ENCODE data around the gene C22orf15. TPM values are rescaled to one million over a fixed set of nuclear protein-coding genes. Genes with fewer than 3 reads are reported as not detected.

Gene C22orf15
- total and polyA plus RNA-seq, 2 donors (not counting 3 experiments of a cell fraction or from before 2014, with no cell fraction given): 0.86 TPM; not detected in 1

- Histone ChIP-seq H3K4me3 (replicated peaks in 1 of 3; ENCODE audit: insufficient read depth in 1 of 3, low read depth in 1 of 3, low read length in 3 of 3) (no peak overlapping the region), H3K27ac (ENCODE audit: insufficient read depth, low read depth, low read length) (no peak overlapping the region)
Measured at GRCh38 chr22:23774922-23775436, 12.2 kb downstream of the C22orf15 start.

GRCh38 chr22:23775779-23776375 is 13.1 kb downstream of the C22orf15 start:
- POLR2A ChIA-PET: no interaction called here

More at GRCh38 chr22:23774922-23775436, 12.2 kb downstream of the C22orf15 start:
- POLR2A ChIA-PET: no interaction called here
- no peak for TF ChIP-seq MAX (IDR thresholded peaks at IDR 0.05; ENCODE audit: insufficient read depth, insufficient read length)
- TF ChIP-seq FOS (IDR thresholded peaks at IDR 0.05; ENCODE audit: borderline replicate concordance, insufficient read depth, low read length): no peak
- H3K27me3 ChIP-seq (ENCODE audit: control insufficient read depth in 2 of 2, insufficient read depth in 2 of 2, low read length in 2 of 2): no peaks in the 10 kb centered on the region
- no peak overlapping the region for H3K4me2 ChIP-seq (ENCODE audit: insufficient read depth, low read length)
- H3K9me3 ChIP-seq (replicated peaks; ENCODE audit: control insufficient read depth, insufficient read depth, low read length): no peaks in the 10 kb centered on the region
- H3K9ac ChIP-seq (replicated peaks; ENCODE audit: extremely low read depth, insufficient read depth, low read length): no peak overlapping the region
- no TSS peak for BruUV-seq (replicated peaks)
- dilution Hi-C loops (cut with MboI; ENCODE audit: extremely low pct_ligation_motif_present, low sequenced_read_pairs): no loop called here
- peaks cover 9% of the 10 kb centered on the region for H3K4me1 ChIP-seq (ENCODE audit: control insufficient read depth, extremely low read depth, insufficient read depth, low read length)
- no peak for DNase-seq (ENCODE audit: low read depth, low spot score)
- H2AFZ ChIP-seq (ENCODE audit: low read depth, low read length): no peak overlapping the region
- H3K79me2 ChIP-seq (ENCODE audit: control insufficient read depth, insufficient read depth, low read length): no peaks in the 10 kb centered on the region
- CTCF ChIA-PET: interaction anchor here (1.0 to 3.3 kb wide), 5 partner anchors 8 to 82 kb away, joined by 3 to 27 read pairs (median 5); partner anchors contain the start of genes SLC2A11 and SMARCB1
- intact Hi-C loops (cut with micrococcal nuclease): no loop called here
- H4K20me1 ChIP-seq (replicated peaks; ENCODE audit: control insufficient read depth, extremely low read depth, insufficient read depth, low read length): no peaks in the 10 kb centered on the region
- no peak for FAIRE-seq
- no peaks in the 10 kb centered on the region for H3K9me1 ChIP-seq (replicated peaks; ENCODE audit: control insufficient read depth, extremely low read depth, insufficient read depth, low read length)
- H3K36me3 ChIP-seq (ENCODE audit: control insufficient read depth in 2 of 2, extremely low read depth in 1 of 2, insufficient read depth in 2 of 2, low read length in 2 of 2): no peaks in the 10 kb centered on the region

More at GRCh38 chr22:23775779-23776375, 13.1 kb downstream of the C22orf15 start:
- H3K4me2 ChIP-seq (ENCODE audit: insufficient read depth, low read length): no peak overlapping the region
- H3K27me3 ChIP-seq (ENCODE audit: control insufficient read depth in 2 of 2, insufficient read depth in 2 of 2, low read length in 2 of 2): no peaks in the 10 kb centered on the region
- H3K79me2 ChIP-seq (ENCODE audit: control insufficient read depth, insufficient read depth, low read length): no peaks in the 10 kb centered on the region
- FAIRE-seq (no peak), DNase-seq (ENCODE audit: low read depth, low spot score) (no peak)
- intact Hi-C loops (cut with micrococcal nuclease) (no loop called here), dilution Hi-C loops (cut with MboI; ENCODE audit: extremely low pct_ligation_motif_present, low sequenced_read_pairs) (no loop called here)
- H3K9me1 ChIP-seq (replicated peaks; ENCODE audit: control insufficient read depth, extremely low read depth, insufficient read depth, low read length): no peaks in the 10 kb centered on the region
- TF ChIP-seq JUN (IDR thresholded peaks at IDR 0.05; ENCODE audit: borderline replicate concordance, insufficient read depth, insufficient read length, low read depth) (no peak), GATA2 (IDR thresholded peaks at IDR 0.05; ENCODE audit: insufficient read depth, insufficient read length, low read depth, low read length) (no peak), MYC (IDR thresholded peaks at IDR 0.05; ENCODE audit: low read depth, low read length) (no peak), FOS (IDR thresholded peaks at IDR 0.05; ENCODE audit: borderline replicate concordance, insufficient read depth, low read length) (no peak), EZH2 (IDR thresholded peaks at IDR 0.05; ENCODE audit: borderline replicate concordance, low read depth, low read length, severe bottlenecking) (no peak), POLR2AphosphoS5 (IDR thresholded peaks at IDR 0.05; ENCODE audit: insufficient read depth, low read depth, low read length) (no peak), MAX (IDR thresholded peaks at IDR 0.05; ENCODE audit: insufficient read depth, insufficient read length) (no peak)
- peaks cover 9% of the 10 kb centered on the region for H3K4me1 ChIP-seq (ENCODE audit: control insufficient read depth, extremely low read depth, insufficient read depth, low read length)
- no peaks in the 10 kb centered on the region for H3K36me3 ChIP-seq (ENCODE audit: control insufficient read depth in 2 of 2, extremely low read depth in 1 of 2, insufficient read depth in 2 of 2, low read length in 2 of 2)
- H3K9me3 ChIP-seq (replicated peaks; ENCODE audit: control insufficient read depth, insufficient read depth, low read length): no peaks in the 10 kb centered on the region
- no peak overlapping the region for H2AFZ ChIP-seq (ENCODE audit: low read depth, low read length)
- H4K20me1 ChIP-seq (replicated peaks; ENCODE audit: control insufficient read depth, extremely low read depth, insufficient read depth, low read length): no peaks in the 10 kb centered on the region
- CTCF ChIA-PET: interaction anchor here (0.6 to 3.3 kb wide), 4 partner anchors 11 to 81 kb away, joined by 3 to 27 read pairs (median 6); partner anchors contain the start of genes SLC2A11 and SMARCB1
- H3K27ac ChIP-seq (ENCODE audit: insufficient read depth, low read depth, low read length): no peak overlapping the region
- H3K4me3 ChIP-seq (replicated peaks in 1 of 3; ENCODE audit: insufficient read depth in 1 of 3, low read depth in 1 of 3, low read length in 3 of 3): no peak overlapping the region
- no peak overlapping the region for H3K9ac ChIP-seq (replicated peaks; ENCODE audit: extremely low read depth, insufficient read depth, low read length)
- BruUV-seq (replicated peaks): no TSS peak
